HG03354 (cell line): ENCODE data around the gene MUC20.
"Not testable (repeated sequence)": the region's sequence is repeated elsewhere in the genome, so short reads cannot be mapped to it uniquely, and the experiment has no call there.

ENCODE experiments used
- ATAC-seq: cut with Tn5 transposase; IDR thresholded peaks from one replicate; pipeline ENCODE4 v1.9.1; 2021; ENCODE audit warnings: mild to moderate bottlenecking; ENCODE audit not compliant: unreplicated experiment, poor library complexity, severe bottlenecking

The MUC20 gene

GRCh38 chr3:195724363-195724762, 3.6 kb downstream of the MUC20 start:
- not testable (repeated sequence) for ATAC-seq

DNA sequence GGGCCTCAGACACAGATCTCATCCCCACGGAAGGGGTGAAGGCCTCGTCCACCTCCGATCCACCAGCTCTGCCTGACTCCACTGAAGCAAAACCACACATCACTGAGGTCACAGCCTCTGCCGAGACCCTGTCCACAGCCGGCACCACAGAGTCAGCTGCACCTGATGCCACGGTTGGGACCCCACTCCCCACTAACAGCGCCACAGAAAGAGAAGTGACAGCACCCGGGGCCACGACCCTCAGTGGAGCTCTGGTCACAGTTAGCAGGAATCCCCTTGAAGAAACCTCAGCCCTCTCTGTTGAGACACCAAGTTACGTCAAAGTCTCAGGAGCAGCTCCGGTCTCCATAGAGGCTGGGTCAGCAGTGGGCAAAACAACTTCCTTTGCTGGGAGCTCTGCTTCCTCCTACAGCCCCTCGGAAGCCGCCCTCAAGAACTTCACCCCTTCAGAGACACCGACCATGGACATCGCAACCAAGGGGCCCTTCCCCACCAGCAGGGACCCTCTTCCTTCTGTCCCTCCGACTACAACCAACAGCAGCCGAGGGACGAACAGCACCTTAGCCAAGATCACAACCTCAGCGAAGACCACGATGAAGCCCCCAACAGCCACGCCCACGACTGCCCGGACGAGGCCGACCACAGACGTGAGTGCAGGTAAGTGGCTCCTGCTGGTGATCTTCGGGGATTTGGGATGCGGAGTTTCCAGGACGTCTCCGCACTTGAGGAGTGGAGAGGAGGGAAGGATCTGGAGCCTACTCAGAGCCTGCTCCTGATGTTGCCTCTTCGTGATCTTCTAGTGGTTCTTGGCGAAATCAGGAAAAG, 5.3 kb downstream of the MUC20 start:
- not testable (repeated sequence) for ATAC-seq

DNA sequence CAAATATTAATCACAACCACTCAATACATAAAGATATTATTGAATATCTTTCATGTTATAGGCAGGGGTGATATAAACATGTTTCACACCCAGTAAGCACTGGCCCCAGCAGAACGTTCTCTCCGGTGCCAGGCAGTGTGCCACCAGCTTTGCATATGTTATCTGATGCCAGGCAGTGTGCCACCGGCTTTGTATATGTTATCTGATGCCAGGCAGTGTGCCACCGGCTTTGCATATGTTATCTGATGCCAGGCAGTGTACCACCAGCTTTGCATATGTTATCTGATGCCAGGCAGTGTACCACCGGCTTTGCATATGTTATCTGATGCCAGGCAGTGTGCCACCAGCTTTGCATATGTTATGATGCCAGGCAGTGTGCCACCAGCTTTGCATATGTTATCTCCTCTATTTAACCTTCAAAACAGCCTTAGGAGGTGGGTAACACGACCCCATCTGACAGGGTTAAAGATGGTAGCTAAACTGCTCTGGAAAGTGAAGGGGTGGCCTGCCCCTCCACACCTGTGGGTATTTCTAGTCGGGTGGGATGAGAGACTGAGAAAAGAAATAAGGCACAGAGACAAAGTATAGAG, 6.9 kb downstream of the MUC20 start:
- no peak for ATAC-seq

DNA sequence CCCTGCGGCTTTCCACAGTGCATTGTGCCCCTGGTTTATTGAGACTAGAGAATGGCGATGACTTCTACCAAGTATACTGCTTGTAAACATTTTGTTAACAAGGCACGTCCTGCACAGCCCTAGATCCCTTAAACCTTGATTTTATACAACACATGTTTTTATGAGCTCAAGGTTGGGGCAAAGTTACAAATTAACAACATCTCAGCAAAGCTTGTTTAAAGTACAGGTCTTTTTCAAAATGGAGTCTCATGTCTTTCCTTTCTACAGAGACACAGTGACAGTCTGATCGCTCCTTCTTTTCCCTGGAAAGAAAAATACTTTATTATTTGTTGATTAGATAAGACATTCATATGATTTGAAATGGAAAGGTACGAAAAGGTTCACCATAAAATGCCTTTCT, 8.0 kb downstream of the MUC20 start:
- not testable (repeated sequence) for ATAC-seq

DNA sequence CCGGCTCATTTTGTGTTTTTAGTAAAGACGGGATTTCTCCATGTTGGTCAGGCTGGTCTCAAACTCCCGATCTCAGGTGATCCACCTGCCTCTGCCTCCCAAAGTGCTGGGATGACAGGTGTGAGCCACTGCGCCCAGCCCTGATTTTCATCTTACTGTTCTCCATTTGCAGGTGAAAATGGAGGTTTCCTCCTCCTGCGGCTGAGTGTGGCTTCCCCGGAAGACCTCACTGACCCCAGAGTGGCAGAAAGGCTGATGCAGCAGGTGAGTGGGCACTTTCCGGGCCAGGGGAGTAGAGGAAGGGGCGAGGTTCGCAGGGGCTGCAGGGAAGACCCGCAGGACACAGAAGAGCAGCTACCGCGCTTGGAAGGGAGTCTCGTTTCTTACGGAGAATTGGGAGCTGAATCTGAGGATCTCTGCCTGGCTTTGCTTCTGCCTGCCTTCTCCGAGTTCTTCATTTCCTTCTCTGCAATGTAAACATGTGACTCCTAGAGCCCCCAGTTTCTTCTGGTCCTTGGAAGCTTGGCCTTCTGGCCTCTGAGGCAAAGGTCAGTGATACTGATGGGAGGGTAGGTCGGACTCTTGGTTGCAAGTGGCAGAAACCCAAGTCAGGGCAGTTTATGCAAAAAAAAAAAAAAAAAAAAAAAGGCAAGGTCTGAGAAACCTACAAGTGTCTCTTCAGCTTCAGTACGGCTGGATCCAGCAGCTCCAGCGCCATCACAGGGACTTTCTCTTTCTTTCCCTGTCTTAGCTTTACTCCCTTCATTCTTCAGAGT, 8.9 kb downstream of the MUC20 start:
- no peak for ATAC-seq

DNA sequence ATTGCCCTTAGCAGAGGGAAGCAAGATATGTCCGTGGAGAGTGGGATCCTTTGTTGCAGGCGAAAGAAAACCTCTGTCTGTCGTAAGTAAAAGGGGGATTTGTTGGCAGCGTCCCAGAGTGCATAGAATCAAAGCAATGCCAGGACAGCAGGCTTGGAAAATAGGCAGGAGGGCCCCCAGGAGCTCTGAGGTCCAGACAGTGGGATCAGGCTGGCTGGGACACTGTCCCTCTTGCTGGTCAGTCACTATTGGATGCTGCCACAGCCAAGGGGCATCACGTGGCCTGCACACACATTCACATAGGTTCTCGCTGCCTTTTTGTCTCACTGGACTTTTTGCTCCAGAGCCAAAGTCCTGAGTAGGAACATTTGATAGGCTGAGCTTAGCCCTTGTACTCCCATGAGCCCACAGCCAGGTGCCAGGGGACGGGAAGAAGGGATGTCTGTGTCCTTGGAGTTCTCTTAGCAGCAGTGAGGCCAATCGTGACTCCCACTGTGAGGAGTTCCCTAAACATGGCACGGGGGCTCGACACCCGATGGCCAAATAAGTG, 10.7 kb downstream of the MUC20 start:
- ATAC-seq: no peak

- no peak for ATAC-seq
Observed at GRCh38 chr3:195732940-195733339, 12.2 kb downstream of the MUC20 start.

DNA sequence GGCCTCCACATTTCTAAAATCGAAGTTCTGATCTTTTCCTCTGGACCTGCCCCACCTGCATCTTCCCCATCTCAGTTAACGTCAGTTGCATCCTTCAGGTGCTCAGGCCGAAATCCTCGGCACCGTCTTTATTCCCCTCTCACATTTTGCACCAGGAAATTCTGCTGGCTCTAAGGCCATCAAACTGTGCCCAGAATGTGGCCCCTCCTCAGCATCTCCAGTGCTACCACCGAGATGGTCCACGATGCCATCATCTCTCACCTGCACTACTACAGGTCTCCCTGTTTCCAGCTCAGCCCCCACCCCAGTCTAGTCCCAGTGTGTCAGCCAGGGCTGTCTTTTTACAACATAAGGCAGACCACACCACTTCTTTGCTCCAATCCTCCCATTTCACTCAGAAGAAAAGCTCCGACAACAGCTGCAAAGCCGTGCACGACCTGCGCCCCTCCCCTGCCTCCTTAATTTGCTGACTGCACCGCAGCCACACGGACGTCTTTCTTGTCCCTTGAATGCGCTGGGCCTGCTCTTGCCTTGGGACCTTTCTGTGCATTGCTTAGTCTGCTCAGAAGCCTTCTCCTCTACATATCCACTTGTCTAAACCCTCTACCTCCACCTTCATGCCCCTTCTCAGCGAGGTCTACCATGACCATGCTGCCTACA, 14.4 kb downstream of the MUC20 start:
- no peak for ATAC-seq

GRCh38 chr3:195736866-195737490, 16.2 kb downstream of the MUC20 start:
- ATAC-seq: no peak

GRCh38 chr3:195737782-195738181, 17.0 kb downstream of the MUC20 start:
- not testable (repeated sequence) for ATAC-seq

GRCh38 chr3:195738274-195739044, 17.7 kb downstream of the MUC20 start:
- no peak for ATAC-seq

DNA sequence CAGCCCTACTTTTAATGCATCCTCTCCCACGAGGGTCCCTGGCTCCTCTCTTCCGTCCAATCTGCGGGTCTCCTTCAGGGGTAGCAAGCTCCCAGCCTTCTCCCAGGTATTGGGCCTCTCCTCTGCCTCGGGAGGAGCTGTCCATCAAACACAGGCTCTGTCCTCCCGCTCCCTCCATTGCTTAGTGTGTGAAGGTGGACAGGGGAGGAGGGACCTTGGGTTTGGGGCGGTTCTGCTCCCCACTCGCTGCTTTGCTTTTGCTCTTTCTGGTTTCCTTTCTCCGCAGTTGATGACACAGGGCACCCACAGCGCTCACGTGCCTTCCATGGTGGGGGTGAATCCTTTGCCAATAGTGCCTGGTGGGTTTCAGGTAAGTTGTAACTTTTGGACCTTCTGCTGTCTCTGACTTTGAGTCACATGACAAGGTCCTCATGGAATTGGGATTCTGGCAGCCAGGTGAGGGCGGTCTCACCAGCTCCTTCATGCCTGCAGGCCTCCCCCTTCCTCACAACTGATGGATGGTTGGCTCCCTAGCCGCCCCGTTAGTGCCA, 18.9 kb downstream of the MUC20 start:
- ATAC-seq: no peak

DNA sequence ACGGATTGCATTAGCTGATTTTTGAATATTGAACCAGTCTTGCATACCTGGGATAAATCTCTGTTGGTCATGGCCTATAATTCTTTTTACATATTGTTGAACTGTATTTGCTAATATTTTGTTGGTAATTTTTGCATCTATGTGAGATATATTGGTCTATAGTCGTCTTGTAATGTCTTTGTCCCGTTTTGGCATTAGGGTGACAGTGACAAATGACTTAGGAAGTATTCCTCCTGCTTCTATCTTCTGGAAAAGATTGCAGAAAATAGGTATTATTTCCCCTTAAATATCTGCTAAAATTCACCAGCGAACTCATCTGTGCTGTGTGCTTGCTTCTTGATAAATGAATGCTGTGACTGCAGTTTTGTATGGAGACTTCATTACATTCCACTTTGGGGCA, 23.7 kb downstream of the MUC20 start:
- no peak for ATAC-seq

GRCh38 chr3:195746346-195746745, 25.6 kb downstream of the MUC20 start:
- no peak for ATAC-seq

GRCh38 chr3:195746751-195747150, 26.0 kb downstream of the MUC20 start:
- ATAC-seq: no peak

- no peak for ATAC-seq
Observed at GRCh38 chr3:195748661-195749060, 27.9 kb downstream of the MUC20 start.

DNA sequence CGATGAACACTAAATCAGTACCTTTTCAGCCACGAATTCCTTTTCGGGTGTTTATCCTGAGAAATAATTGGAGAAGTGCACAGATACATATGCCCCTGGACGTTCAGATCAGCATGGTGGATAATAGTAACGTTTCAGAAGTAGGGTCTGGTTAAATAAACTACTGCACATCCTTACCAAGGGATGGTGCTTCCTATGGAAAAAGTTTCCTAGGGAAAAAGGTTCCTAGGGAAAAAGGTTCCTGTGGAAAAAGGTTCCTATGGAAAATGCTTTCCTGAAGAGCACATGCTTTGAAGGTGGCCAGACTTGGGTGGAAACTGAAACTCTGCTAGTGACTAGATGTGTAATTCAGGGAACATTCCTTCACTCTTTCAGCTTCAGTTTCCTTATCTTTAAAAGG, 28.3 kb downstream of the MUC20 start:
- ATAC-seq: not testable (repeated sequence)

DNA sequence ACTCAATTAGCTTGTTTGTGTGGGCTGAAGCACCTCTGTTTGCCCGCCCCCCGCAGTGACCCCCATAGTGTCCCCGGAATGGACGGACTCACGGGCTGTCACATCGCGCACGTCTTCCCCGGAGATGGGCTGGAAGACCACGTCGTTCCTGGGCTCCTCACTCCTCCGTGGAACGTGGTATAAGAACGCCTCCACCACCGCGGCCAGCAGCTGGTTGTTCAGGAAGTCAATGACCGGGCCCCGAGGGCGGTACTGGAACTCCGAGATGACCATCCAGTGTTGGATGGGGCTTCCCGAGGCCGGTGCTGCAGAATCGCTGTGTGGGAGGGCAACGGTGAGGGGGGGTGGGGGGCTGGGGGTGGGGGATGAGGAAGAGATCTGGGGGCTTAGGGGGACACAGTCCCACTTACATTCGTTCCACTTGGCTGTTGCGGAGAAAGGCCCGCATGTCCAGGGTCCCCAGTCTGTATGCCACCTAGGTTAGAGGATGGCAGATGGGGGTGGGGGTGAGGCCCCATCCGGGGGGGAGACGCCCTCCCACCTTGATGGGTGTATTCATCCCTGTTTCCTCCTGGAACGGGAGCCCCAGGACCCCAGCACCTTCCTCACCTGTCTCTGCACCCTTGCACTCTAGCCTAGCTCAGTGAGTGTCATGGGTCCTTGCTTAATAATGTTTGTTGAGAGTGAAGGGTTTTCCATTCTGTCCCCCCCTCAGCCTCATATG, 30.2 kb downstream of the MUC20 start:
- ATAC-seq: no peak
